Gastroesophageal sphincter (tissue), 3 donors: ENCODE results near the gene FHL3.

Source experiments
- EP300 ChIP-seq: sonication (generic); formaldehyde crosslinking; IDR thresholded peaks from one replicate; pipeline ENCODE4 v1.6.1; 2017; ENCODE audit warnings: antibody characterized with exemption, mild to moderate bottlenecking
- POLR2A ChIP-seq, 2 donors: fragments of 450-650 bp; IDR thresholded peaks; one replicate each; pipeline ENCODE4 v1.6.1; 2017; ENCODE audit warnings: antibody characterized with exemption in 2 of 2, mild to moderate bottlenecking in 2 of 2, moderate library complexity in 1 of 2
- POLR2AphosphoS5 ChIP-seq: sonication (generic); formaldehyde crosslinking; IDR thresholded peaks from one replicate; pipeline ENCODE4 v1.6.1; 2017; ENCODE audit warnings: antibody characterized with exemption
- TF ChIP-seq, protein P1 (sequence below), 4 experiments: fragments of 200-600 bp in 2 of 4; fragments of 450-650 bp in 2 of 4; sonication (generic) in 1 of 4; IDR thresholded peaks; one replicate each; pipeline ENCODE4 v1.5.1; 2017 to 2019; ENCODE audit warnings: antibody characterized with exemption in 4 of 4, mild to moderate bottlenecking in 2 of 4, moderate library complexity in 2 of 4

DNA sequence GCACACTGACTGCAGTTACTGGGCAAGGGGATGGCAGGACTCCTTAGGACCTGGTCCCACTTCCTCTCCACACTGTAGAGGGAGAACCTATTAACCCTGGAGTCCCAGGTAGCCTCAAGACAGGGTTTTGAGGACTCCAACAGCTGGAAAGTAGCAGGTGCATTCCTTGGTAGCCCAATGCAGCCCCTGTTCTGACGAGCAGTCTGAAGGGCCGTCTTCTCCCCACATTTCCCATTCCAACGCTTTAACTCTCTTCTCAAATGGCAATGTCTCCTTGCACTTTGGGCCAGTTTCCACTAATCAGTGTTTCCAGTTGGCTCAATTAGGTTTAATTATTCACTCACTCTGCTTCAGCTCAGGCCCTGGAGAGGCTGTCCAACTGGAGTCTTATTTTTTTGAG lies 49.6 kb downstream of the FHL3 start:
- TF ChIP-seq, protein P1, sequence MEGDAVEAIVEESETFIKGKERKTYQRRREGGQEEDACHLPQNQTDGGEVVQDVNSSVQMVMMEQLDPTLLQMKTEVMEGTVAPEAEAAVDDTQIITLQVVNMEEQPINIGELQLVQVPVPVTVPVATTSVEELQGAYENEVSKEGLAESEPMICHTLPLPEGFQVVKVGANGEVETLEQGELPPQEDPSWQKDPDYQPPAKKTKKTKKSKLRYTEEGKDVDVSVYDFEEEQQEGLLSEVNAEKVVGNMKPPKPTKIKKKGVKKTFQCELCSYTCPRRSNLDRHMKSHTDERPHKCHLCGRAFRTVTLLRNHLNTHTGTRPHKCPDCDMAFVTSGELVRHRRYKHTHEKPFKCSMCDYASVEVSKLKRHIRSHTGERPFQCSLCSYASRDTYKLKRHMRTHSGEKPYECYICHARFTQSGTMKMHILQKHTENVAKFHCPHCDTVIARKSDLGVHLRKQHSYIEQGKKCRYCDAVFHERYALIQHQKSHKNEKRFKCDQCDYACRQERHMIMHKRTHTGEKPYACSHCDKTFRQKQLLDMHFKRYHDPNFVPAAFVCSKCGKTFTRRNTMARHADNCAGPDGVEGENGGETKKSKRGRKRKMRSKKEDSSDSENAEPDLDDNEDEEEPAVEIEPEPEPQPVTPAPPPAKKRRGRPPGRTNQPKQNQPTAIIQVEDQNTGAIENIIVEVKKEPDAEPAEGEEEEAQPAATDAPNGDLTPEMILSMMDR (IDR thresholded peaks at IDR 0.05): no peak
- TF ChIP-seq EP300 (no peak), POLR2A (IDR thresholded peaks at IDR 0.05) (no peak), POLR2AphosphoS5 (no peak)
